ENCODE results near the gene ZNF264.

- TF ChIP-seq, protein P1, sequence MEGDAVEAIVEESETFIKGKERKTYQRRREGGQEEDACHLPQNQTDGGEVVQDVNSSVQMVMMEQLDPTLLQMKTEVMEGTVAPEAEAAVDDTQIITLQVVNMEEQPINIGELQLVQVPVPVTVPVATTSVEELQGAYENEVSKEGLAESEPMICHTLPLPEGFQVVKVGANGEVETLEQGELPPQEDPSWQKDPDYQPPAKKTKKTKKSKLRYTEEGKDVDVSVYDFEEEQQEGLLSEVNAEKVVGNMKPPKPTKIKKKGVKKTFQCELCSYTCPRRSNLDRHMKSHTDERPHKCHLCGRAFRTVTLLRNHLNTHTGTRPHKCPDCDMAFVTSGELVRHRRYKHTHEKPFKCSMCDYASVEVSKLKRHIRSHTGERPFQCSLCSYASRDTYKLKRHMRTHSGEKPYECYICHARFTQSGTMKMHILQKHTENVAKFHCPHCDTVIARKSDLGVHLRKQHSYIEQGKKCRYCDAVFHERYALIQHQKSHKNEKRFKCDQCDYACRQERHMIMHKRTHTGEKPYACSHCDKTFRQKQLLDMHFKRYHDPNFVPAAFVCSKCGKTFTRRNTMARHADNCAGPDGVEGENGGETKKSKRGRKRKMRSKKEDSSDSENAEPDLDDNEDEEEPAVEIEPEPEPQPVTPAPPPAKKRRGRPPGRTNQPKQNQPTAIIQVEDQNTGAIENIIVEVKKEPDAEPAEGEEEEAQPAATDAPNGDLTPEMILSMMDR (IDR thresholded peaks at IDR 0.05; ENCODE audit: low read depth, low read length, missing input control): no peak
- no peak for TF ChIP-seq SP1 (IDR thresholded peaks at IDR 0.05)
- no peak for TF ChIP-seq RAD21 (IDR thresholded peaks at IDR 0.05)
- TF ChIP-seq YY1 (IDR thresholded peaks at IDR 0.05): no peak
- TF ChIP-seq ATF3 (IDR thresholded peaks at IDR 0.05): no peak
- no peak for TF ChIP-seq RXRA (IDR thresholded peaks at IDR 0.05)
- TF ChIP-seq JUND (IDR thresholded peaks at IDR 0.05): no peak
- TF ChIP-seq GABPA (IDR thresholded peaks at IDR 0.05 in 1 of 2, conservative IDR thresholded peaks at IDR 0.05 in 1 of 2): no peak
Measured at GRCh38 chr19:57210381-57210780, 19.1 kb downstream of the ZNF264 start.
